Ishikawa (cell line): ENCODE measurements around the gene TBPL2.

Source experiments
- CEBPB ChIP-seq: IDR thresholded peaks from 2 replicates; pipeline ENCODE4 v1.6.1; 2012
- CREB1 ChIP-seq: IDR thresholded peaks from 2 replicates; pipeline ENCODE4 v1.6.1; 2012; ENCODE audit warnings: low read depth
- EGR1 ChIP-seq: IDR thresholded peaks from 2 replicates; pipeline ENCODE4 v1.6.1; 2012
- EP300 ChIP-seq: IDR thresholded peaks from 2 replicates; pipeline ENCODE4 v1.6.1; 2012; ENCODE audit warnings: borderline replicate concordance
- FOXM1 ChIP-seq: IDR thresholded peaks from 2 replicates; pipeline ENCODE4 v1.6.1; 2012; ENCODE audit warnings: low read depth, borderline replicate concordance
- NFIC ChIP-seq: IDR thresholded peaks from 2 replicates; pipeline ENCODE4 v1.6.1; 2012
- RAD21 ChIP-seq: IDR thresholded peaks from 2 replicates; pipeline ENCODE4 v1.6.1; 2012; ENCODE audit warnings: low read depth
- TAF1 ChIP-seq: IDR thresholded peaks from 2 replicates; pipeline ENCODE4 v1.6.1; 2012; ENCODE audit warnings: low read depth, mild to moderate bottlenecking
- TCF12 ChIP-seq: IDR thresholded peaks from 2 replicates; pipeline ENCODE4 v1.6.1; 2012; ENCODE audit warnings: low read depth
- TEAD4 ChIP-seq: IDR thresholded peaks from 2 replicates; pipeline ENCODE4 v1.6.1; 2012
- YY1 ChIP-seq: IDR thresholded peaks from 2 replicates; pipeline ENCODE4 v1.6.1; 2012; ENCODE audit warnings: low read depth
- ZBTB7A ChIP-seq: IDR thresholded peaks from 2 replicates; pipeline ENCODE4 v1.6.1; 2012; ENCODE audit warnings: low read depth
- TF ChIP-seq, protein P1 (sequence below): IDR thresholded peaks from 2 replicates; pipeline ENCODE4 v1.6.1; 2012; ENCODE audit warnings: low read depth, mild to moderate bottlenecking
- TF ChIP-seq, protein P2 (sequence below): IDR thresholded peaks from 2 replicates; pipeline ENCODE4 v1.6.1; 2012
- TF ChIP-seq, protein P3 (sequence below): IDR thresholded peaks from 2 replicates; pipeline ENCODE4 v1.6.1; 2012

Gene TBPL2

DNA sequence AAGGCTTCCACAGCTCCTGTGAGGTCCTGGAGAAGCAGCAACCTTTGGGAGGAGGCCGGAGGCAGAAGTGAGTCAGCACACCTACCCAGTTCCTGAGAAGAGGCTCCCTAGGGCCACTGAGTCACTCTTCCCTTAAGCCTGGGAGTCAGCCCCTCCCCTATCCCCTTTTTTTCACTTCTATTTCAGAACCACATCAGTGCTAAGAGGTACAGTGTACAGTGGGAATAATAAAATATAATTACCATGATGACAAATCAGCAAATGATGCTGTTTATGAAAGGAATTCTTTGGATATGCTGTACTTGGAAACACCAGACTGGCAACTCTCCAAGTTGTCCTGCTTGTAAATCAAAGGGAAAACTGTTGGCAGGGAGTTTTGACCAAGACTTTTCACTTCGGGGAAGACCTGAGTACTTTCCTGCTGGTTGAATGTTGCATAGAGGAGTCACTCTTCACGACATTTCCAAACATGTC lies 7.8 kb upstream of the TBPL2 start:
- no peak for TF ChIP-seq CREB1
- peak; percentile 78; the same call in 1 of the 2 replicates for TF ChIP-seq EP300
- TF ChIP-seq TCF12 = peak; percentile 69; the same call in 1 of the 2 replicates
- TF ChIP-seq, protein P1, sequence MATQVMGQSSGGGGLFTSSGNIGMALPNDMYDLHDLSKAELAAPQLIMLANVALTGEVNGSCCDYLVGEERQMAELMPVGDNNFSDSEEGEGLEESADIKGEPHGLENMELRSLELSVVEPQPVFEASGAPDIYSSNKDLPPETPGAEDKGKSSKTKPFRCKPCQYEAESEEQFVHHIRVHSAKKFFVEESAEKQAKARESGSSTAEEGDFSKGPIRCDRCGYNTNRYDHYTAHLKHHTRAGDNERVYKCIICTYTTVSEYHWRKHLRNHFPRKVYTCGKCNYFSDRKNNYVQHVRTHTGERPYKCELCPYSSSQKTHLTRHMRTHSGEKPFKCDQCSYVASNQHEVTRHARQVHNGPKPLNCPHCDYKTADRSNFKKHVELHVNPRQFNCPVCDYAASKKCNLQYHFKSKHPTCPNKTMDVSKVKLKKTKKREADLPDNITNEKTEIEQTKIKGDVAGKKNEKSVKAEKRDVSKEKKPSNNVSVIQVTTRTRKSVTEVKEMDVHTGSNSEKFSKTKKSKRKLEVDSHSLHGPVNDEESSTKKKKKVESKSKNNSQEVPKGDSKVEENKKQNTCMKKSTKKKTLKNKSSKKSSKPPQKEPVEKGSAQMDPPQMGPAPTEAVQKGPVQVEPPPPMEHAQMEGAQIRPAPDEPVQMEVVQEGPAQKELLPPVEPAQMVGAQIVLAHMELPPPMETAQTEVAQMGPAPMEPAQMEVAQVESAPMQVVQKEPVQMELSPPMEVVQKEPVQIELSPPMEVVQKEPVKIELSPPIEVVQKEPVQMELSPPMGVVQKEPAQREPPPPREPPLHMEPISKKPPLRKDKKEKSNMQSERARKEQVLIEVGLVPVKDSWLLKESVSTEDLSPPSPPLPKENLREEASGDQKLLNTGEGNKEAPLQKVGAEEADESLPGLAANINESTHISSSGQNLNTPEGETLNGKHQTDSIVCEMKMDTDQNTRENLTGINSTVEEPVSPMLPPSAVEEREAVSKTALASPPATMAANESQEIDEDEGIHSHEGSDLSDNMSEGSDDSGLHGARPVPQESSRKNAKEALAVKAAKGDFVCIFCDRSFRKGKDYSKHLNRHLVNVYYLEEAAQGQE = no peak
- peak; percentile 77 for TF ChIP-seq TEAD4
- TF ChIP-seq CEBPB = no peak
- TF ChIP-seq EGR1 = no peak
- TF ChIP-seq NFIC = peak; percentile 91
- peak; percentile 59; the same call in 1 of the 2 replicates for TF ChIP-seq FOXM1
- no peak for TF ChIP-seq ZBTB7A

DNA sequence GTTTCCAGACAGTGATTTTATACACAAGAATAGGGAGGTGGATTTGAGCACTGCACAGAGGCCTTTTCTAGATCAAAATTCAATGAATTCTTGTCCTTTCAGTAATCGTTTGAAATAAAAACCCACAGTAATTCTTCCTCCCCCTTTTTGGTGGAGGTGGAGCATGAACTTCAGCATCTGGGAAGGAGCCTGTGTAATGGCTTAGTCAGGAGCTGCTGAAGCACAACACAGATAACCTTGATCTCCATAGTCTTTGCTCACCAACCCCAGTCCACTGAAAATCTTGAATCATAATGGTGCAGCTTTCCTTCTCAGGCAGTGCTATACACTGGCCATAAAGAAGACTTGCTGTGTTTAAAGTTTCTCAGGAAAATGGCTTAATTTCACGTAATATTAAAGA lies 6.4 kb upstream of the TBPL2 start:
- TF ChIP-seq, protein P1 = no peak
- no peak for TF ChIP-seq YY1
- TF ChIP-seq ZBTB7A = no peak
- TF ChIP-seq TCF12 = no peak
- no peak for TF ChIP-seq TAF1
- TF ChIP-seq NFIC = no peak
- TF ChIP-seq CEBPB = no peak
- TF ChIP-seq TEAD4 = no peak
- no peak for TF ChIP-seq EGR1
- TF ChIP-seq, protein P2, sequence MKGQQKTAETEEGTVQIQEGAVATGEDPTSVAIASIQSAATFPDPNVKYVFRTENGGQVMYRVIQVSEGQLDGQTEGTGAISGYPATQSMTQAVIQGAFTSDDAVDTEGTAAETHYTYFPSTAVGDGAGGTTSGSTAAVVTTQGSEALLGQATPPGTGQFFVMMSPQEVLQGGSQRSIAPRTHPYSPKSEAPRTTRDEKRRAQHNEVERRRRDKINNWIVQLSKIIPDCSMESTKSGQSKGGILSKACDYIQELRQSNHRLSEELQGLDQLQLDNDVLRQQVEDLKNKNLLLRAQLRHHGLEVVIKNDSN = no peak
- TF ChIP-seq RAD21 = no peak

DNA sequence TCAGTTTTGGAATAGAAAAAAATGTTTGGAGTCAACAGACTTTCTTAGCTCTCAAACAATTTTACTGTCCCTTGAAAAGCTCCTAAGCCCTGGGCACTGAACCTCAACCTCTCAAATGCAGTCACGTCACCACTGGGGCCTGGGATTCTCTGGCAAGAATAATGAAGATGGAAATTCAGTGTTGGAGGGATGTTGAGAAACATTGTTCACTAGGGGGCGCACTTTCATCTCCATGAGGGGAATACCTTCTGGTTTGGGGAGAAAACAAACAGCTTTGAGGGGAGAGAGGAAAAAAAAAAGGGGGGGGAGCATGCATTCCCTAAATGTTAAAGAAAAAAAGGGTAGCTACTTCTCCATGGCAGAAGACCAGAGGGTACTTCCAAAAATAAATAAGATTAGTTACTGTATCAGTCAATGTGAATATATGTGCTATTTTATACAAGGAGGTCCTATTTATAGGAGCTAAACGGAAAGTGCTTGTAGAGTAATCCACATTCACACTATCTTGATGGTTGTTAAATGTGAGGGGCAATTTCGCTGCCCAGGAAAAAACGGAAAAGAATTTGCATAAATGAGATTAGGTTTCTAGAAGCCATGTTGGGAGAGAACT lies 5.8 kb upstream of the TBPL2 start:
- no peak for TF ChIP-seq NFIC
- peak; percentile 80 for TF ChIP-seq RAD21

DNA sequence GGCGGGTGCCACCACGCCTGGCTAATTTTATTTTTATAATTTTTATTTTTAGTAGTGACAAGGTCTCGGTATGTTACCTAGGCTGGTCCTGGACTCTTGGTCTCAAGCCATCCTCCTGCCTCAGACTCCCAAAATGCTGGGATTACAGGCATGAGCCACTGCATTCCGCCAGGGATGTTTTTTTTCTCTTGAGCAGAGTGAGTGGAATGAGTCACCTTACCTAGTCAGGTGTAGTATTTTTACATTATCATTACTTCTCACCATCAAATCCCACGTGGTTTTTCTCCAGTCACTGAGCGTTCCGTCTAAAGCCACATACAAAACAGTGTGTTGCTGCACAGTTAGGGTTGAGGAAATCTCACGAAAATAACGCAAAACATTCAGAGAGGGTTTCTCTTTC lies 870 bp upstream of the TBPL2 start:
- no peak for TF ChIP-seq YY1
- TF ChIP-seq, protein P3, sequence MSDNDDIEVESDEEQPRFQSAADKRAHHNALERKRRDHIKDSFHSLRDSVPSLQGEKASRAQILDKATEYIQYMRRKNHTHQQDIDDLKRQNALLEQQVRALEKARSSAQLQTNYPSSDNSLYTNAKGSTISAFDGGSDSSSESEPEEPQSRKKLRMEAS = no peak
- no peak for TF ChIP-seq TCF12
- TF ChIP-seq, protein P2 = no peak
- no peak for TF ChIP-seq CREB1
- TF ChIP-seq, protein P1 = no peak
- TF ChIP-seq TAF1 = no peak
- no peak for TF ChIP-seq TEAD4
- TF ChIP-seq ZBTB7A = no peak
- no peak for TF ChIP-seq EP300
- no peak for TF ChIP-seq RAD21
- TF ChIP-seq FOXM1 = no peak
- TF ChIP-seq EGR1 = no peak
- no peak for TF ChIP-seq NFIC

DNA sequence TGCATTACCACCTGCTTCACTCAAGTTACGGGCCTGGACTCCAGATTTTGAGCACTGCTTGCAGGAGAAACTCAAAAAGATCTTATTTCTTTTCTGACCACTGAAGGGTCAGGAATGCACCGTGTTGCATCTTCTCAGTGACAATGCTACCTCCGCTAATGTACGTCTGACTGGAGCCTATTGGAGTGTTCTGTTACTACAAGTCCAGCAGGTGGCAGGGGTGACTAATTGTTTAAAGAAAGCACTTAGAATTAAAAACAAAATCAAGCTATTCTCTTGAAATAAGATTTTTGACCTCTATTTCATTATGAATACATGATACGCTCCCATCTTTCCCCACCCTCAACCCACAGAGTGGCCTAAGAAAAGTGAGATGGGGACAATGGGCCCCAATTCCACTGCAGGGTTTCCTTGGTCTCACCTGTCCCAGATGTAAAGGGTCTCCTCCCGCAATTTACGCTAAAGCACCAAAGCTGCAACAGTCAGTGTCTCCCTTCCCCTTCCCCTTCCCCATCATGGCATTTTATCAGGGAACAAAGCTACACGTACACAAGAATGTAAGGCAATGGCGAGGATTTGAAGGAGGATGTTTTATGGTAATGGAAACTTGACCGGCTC lies 2.2 kb downstream of the TBPL2 start:
- TF ChIP-seq YY1 (no peak), RAD21 (peak; percentile 83)
